T-helper 1 cell treated with Interleukin-12 subunit alpha and Interleukin-12 subunit beta and Interleukin-4 antibody, amounts not matched to agents 30 ng/mL and 1 ng/mL, for 36 hours (primary cell): ENCODE data around the gene RUFY3. TPM values are rescaled to one million over a fixed set of nuclear protein-coding genes. Genes with fewer than 3 reads are reported as not detected.

Experiments
- intact Hi-C: fragments of 100-400 bp; cut with micrococcal nuclease; formaldehyde crosslinking; loops from one replicate; pipeline ENCODE4 v1.15.1; 2024
- total RNA-seq: library from RNA; stranded (reverse); gene quantifications from 2 replicates; pipeline ENCODE4 v1.2.3, GENCODE V29; 2022

RUFY3 gene
- total RNA-seq, 1 donor from 2014 or later = 13.5 TPM

DNA sequence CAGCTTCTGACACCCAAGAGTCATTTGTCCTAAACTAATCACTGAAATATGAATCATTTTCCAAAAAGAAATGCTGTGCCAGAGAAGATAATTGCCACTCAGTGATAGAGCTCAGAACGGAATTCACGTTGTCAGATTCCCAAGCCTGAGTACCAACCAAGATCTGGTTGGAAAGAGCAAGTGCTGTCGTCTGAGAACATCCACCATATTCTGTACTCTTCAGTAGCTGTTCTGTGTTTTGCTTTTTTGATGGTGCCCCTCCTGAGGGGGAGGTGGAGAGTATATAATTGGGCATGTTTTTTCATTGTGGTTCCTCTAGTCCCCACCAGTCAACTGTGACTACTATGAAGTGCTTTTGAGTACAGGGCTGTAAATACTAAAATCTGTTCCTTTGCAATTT is 13.2 kb downstream of the RUFY3 start:
- intact Hi-C loops = loop anchor here (1.0 to 2.0 kb wide), 8 partner anchors 13 to 259 kb away; partner anchors contain the start of genes GRSF1, MOB1B and UTP3

DNA sequence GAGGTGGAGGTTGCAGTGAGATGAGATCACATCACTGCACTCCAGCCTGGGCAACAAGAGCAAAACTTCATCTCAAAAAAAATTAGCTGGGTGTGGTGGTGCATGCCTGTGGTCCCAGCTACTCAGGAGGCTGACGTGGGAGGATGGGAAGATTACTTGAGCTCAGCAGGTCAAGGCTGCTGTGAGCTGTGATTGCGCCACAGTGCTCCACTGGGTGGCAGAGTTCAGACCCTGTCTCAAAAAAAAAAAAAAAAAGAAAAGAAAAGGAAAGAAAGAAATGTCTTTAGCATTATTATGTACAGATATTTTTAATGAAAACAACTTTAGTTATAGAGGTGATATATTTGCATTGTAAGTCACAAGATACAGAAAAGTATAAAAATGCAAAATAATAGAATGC is 14.2 kb downstream of the RUFY3 start:
- intact Hi-C loops = loop anchor here (1.0 to 2.0 kb wide), 3 partner anchors 13 to 270 kb away; no protein-coding TSS in a partner anchor

GRCh38 chr4:70737006-70737405 is 15.2 kb downstream of the RUFY3 start:
- intact Hi-C loops = no loop called here

- intact Hi-C loops = no loop called here
Measured at GRCh38 chr4:70737409-70737808, 15.6 kb downstream of the RUFY3 start.

DNA sequence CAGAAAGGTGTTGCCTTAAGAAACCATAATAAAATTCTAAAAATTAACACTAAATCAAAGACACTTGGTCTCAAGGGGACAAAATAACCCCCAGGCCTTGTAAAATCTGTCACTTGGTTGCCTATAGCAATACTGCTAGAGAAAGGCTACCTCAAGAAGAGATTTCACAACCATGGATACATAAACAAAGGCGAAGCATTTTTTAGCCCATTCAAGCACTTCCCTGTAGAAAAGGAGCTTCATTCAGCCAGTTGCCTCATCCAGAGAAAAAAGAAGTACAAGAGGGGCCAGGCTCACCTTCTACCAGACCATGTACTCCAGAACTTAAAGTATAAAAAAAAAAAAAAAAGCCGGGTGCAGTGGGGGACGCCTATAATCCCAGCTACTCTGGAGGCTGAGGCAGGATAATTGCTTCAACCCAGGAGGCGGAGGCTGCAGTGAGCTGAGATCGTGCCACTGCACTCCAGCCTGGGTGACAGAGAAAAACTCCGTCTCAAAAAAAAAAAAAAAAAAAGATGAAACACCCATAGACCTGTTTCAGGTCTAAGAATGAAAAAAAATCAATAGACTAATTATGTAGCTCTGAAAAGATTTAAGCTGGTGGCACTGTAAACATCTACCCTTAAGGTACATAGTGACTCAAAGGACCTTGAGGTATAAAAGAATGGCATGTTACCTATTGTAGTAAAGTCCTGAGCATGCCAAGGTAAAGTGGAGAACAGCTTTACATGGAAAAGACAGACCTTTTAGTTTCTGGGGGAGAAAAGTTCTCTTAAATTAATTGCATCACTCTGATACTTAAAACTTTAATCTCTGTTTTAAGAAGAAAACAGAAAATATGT is 18.0 kb downstream of the RUFY3 start:
- intact Hi-C loops = no loop called here

GRCh38 chr4:70741867-70742658 is 20.3 kb downstream of the RUFY3 start:
- intact Hi-C loops = no loop called here

DNA sequence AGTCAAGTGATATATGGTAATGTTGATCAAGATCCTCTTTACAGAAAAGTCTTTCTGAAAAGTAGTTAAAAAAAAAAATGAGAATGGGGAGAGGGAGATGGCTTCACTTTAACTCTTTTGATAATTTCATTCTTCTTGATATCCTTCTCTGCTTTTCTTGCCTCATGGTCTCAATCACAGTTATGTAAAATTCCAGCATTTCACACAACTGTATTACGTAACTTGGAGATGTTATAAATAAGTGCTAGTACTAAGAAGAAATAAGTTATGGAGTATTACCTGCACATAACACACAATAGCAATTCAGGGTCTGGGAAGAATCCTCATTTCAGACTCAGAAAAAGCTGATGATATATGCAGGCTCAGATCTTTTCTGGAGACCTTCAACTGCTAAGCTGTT is 22.0 kb downstream of the RUFY3 start:
- intact Hi-C loops = no loop called here

GRCh38 chr4:70746179-70746839 is 24.5 kb downstream of the RUFY3 start:
- intact Hi-C loops = no loop called here

DNA sequence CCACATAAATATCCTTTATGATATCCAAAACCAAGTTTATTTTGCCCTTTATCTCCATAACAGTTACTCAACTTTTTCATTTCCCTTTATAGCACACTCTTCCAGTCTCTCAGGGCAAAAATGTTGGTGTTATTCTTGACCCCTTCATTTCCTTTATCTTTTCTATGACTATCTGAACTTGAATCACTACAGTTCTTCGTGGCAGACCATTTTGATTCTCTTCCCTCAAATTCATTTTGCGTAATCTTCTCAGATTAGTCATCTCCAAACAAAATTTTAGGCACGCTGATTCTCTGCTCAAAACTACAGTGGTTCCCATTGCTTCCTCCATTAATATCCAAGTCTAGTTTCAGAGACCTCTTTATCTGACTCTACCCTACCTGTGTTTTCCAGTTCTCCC is 26.1 kb downstream of the RUFY3 start:
- intact Hi-C loops = loop anchor here (2.0 kb wide), 1 partner anchor 13 kb away; no protein-coding TSS in a partner anchor

GRCh38 chr4:70749313-70749712 is 27.5 kb downstream of the RUFY3 start:
- intact Hi-C loops = loop anchor here (2.0 kb wide), 1 partner anchor 15 kb away; no protein-coding TSS in a partner anchor

- intact Hi-C loops = loop anchor here (5.0 kb wide), 1 partner anchor 255 kb away; no protein-coding TSS in a partner anchor
Measured at GRCh38 chr4:70752236-70752635, 30.5 kb downstream of the RUFY3 start.

DNA sequence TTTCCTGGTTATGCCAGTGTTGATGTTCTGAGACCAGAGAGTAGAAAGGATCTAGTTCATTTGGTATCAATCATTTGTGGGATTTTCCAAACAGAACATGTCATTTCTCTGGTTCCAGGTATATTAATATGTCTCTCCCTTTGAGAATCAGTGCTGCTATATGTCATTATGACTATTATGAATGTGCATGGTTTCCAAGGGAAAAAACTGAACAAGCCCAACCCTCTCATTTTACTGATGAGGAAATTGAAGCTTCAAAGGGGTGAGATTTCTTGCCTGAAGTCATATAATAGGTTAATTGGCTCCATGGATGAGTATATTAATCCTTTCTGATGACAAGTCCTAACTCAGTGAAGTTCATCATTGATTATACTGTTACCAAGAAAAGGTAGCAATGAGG is 31.9 kb downstream of the RUFY3 start:
- intact Hi-C loops = loop anchor here (5.0 kb wide), 1 partner anchor 254 kb away; no protein-coding TSS in a partner anchor

DNA sequence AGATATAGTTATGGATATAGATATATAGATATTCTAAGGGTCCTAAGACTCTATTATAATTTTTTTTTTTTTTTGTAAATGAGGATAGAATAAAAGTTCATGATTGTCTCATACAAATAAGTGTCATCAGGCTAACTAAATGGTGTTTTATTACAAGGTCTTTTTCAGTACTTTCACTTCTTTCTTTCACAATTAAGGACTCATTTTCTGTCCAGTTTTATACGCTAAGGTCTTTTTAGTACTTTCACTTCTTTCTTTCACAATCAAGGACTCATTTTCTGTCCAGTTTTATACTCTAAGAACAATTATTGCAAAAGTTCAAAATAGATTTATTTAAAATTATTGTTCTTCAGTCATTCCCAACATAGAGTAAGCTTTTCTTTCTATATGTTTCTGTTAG is 32.7 kb downstream of the RUFY3 start:
- intact Hi-C loops = loop anchor here (5.0 kb wide), 1 partner anchor 253 kb away; no protein-coding TSS in a partner anchor

DNA sequence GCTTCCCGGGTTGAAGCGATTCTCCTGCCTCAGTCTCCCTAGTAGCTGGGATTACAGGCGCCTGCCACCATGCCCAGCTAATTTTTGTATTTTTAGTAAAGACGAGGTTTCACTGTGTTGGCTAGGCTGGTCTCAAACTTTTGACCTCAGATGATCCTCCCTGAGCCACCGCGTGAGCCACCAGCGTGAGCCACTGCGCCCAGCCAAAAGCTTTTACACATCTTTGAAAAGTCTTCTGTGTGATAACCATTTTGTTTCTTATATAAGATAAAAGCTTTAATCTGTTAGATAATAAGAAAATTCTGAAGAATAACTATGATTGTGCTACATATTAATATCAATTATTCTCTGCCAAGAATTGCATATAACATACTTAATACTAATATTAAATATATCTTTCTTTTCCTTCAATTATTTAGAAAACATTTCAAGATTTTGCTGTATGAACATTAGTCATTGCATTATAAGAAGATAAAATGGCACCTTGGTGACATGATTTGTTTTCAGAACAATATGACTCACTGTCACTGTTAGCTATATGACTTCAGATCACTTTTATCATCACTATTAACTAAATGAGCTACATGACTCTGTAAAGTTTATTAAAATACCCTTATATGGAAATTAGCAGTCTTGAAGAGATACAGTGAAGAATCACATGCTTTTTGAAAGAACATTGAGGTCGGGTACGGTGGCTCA is 33.4 kb downstream of the RUFY3 start:
- intact Hi-C loops = loop anchor here (5.0 kb wide), 1 partner anchor 252 kb away; no protein-coding TSS in a partner anchor

GRCh38 chr4:70759126-70759525 is 37.4 kb downstream of the RUFY3 start:
- intact Hi-C loops = loop anchor here (1.0 kb wide), 1 partner anchor 54 kb away; no protein-coding TSS in a partner anchor

GRCh38 chr4:70759627-70760026 is 37.9 kb downstream of the RUFY3 start:
- intact Hi-C loops = loop anchor here (1.0 kb wide), 1 partner anchor 54 kb away; no protein-coding TSS in a partner anchor

GRCh38 chr4:70760662-70761061 is 38.9 kb downstream of the RUFY3 start:
- intact Hi-C loops = no loop called here

GRCh38 chr4:70761276-70761816 is 39.6 kb downstream of the RUFY3 start:
- intact Hi-C loops = no loop called here

DNA sequence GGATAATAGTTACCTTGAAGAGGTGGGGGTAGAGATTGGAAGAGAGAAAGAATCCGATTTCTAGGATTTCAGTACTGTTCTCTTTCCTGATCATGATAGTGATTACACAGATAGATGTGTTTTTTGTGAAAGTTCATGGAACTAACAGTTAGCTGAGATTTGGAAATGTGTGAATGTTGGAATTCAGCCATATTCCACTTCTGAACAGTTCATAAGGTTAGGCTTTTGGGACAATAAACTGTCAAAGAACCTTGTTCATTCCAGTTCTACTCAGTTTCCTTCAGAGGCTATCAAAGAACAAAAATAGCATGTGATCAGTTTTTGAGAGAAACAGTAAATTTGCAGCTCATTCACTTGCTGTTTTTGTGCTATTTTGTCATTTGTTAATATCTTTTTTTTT is 43.6 kb downstream of the RUFY3 start:
- intact Hi-C loops = no loop called here

DNA sequence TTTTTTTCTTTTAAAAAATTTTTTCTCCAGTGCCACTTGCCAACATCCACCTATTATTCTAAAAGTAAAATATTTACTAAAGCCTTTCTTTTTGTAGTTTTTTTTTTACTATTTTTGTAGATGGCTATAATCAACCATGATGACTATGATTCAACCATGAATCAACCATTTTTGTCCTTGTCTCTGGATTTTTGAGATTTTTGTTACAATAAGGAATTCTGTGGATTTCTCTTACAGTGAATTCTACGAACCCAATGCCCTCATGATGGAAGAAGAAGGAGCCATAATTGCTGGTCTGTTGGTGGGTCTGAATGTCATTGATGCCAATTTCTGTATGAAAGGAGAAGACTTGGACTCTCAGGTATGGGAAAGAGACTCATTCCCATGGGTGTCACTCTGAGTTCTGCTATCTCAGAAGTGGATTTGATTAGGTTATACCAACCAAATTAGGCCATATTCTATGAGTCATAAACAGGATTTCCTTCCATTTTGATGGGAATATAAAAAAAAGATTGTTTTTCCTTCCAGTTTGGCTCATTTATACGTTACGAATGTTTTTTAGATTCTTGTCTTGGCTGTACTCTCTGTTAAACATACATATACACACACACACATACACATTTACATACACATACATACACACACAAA is 46.7 kb downstream of the RUFY3 start:
- intact Hi-C loops = no loop called here
